G401.6 (cell line): Measurements from ENCODE around the gene EFHD2.
"Not testable (repeated sequence)": the region's sequence is repeated elsewhere in the genome, so short reads cannot be mapped to it uniquely, and the experiment has no call there.

ENCODE experiments used
- FAIRE-seq: peaks from 2 replicates; lab custom pipeline; 2012; peaks lifted over from hg19 to GRCh38; lab: Jason Lieb, UNC

EFHD2 gene

DNA sequence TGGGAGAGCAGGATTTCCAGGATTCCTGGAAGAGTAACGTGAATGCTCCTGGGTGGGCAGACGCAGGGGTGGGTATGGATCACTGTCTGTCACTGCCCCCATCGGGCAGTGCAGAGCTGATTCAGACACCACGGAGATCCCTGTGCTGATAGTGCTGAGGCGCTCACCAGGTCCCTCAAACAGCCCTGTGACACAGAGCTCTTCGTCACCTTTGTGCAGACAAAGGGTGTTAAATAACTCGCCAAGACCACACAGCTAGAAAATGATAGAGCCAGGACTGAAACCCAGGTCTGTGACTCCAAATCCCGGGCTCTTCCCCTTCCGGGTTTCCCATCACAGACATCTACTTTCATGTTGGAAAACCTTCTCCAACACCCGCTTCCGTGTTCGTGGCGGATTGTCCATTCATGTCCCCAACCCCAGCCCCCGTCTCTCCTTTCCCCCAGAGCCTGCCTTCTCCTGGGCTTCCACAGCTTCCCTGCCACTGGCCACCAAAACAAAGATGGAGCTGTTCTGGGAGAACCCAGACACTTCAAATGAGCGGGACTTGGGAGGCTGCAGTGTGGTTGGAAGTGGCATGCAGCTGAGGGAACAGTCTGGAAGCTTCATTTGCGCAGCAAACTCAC lies 2.6 kb downstream of the EFHD2 start:
- no peak for FAIRE-seq

DNA sequence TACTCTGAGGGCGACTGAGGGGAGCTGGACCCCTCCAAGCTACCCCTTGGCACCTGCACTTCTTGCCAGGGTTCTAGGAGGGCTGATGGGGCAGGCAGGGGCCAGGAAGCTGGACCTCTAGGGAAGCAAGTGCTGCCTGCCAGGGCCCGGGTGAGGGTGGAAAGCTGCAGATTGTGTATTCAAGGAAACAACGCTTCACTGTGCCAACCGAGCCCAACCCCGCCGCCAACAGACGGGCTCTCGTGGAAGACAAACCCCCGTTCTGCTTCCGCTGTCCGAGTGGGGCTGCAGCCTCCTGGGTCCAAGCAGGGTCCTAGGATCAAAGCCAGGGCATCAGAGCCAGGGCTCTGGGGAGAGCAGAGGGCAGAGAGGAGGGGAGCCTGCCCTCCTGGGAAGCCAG lies 3.2 kb downstream of the EFHD2 start:
- no peak for FAIRE-seq

DNA sequence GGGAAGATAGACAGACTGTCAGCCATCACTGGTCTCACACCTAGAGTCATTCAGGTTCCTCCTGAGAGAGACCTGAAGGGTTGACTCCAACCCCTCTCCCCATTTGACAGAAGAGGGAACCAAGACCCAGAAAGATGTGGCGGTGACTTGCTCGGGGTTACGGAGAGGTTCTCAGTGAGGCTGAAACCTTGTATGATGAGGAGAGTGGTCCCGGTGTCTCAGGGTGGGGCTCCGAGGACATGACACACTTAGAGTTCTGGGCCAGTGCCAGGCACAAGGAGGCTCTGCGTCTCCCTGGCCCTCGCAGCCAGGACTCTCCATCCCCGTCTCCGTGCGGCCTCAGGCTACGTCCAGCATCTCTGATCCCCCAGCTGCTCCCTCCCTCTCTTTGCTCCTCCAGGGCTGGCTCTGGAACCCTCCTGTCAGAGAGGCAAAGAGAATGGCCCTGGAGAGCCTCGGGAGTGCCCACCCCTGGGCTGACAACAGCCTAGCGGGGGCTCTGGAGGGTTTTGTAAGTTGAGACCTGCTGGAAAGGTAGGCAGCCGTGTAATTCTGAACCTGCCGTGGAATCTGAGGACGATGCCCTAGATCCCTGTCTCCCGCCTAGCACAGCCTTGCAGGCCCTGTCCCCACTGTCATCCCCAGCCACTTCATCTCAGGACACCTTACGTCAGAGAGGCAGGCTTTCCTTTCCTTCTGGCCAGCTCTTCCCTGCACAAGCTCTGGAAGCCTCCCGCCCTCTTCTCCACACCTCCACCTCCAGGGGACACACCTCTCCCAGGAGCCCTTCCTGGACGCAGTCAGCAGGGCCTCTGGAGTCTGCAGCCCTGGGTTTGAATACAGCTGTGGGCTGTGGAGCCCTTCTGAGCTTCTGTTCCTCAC lies 4.1 kb downstream of the EFHD2 start:
- FAIRE-seq = no peak

DNA sequence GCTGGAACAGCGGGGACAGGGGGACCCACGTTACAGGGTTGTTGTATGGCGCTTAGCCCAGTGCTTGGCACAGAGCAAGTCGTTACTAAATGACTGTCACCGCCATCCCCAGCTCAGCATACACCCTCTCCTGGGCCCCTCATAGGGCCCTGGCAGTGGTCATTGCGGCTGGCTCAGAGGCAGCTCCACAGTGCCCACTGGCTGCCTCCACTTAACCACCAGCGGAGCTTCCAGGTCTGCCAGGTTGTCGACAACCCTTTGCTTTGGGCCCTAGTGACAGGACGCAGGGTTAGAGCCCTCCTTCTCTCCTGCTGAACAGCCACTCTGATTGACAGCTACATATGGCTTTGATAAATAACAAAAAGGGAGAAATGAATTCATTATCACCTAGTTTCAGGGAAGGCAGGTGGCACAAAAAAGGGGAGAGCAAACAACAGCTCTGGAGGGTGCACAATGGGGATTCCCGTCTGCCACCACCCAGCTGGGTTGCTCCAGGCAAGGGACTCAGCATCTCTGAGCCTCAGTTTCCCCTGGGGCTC lies 4.8 kb downstream of the EFHD2 start:
- FAIRE-seq = no peak

DNA sequence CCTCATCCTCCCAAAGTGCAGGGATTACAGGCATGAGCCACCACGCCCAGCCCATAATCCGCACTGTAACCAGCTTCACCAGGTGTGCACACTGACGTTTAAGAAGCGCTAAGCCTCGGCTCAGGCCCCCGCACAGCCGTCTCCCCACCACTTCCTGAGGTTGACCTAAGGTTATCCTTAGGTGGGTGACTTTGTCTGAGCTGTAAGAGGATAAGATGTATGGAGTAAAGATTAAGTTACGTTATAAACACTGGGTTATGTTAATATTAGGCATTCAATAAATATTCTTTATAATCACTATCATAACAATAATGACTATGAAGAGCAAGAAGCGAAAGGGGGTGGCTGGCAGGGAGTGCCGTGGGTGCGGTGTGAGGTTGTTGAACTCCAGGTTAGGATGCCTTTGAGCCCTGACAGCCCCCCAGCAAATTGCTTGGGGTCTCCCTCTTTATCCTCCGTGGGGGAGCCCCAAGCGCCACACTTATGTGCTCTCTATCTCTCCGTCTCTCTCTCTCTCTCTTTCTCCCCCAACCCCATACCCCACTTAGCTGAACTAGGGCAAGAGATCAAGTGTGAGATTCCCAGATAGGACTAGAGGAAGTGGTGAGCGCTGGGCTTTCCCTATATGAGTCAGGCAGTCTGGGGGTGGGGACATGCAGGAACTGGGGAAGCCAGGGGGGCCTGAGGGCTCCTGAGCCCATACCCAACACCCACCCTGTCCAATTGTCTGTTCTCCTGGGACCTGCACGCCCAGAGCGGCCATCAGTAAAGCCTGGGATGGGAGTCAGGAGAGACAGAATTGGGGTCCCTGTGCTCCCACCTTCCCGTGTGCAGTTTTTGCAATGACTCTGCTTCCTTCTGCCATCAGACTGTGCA lies 7.6 kb downstream of the EFHD2 start:
- FAIRE-seq = no peak

DNA sequence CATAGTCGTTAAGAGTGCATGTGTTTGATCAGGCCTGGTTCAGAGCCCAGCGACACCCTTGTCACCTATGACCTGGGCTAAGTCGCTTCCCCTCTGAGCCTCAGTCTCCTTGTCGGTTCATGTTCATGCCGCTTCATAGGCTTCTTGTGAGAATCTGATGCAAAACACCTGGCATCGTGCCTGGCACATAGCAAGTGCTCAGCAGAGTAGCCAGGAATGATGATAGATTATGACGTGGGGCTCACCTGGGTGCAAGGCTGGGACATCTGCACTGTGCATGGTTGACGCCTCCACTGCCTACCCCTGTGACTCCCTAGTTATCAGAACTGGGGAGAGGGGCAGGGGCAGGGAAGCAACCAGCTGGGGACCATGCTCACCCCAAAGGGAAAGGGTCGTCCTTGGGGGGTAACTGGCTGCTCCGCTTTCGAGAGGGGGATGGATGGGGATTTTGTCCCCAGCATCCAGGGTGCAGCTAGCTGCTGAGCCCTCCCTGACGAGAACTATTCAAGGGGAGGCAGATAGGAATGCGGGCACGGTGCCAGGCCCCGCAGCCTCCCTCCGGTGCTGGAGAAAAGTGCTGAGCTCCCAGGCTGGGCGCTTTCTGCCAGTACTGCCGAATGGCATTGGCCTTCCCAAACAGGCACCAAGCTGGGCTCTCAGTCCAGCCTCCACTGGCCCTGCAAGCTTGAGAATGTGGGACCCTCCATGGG lies 9.3 kb downstream of the EFHD2 start:
- FAIRE-seq = no peak

DNA sequence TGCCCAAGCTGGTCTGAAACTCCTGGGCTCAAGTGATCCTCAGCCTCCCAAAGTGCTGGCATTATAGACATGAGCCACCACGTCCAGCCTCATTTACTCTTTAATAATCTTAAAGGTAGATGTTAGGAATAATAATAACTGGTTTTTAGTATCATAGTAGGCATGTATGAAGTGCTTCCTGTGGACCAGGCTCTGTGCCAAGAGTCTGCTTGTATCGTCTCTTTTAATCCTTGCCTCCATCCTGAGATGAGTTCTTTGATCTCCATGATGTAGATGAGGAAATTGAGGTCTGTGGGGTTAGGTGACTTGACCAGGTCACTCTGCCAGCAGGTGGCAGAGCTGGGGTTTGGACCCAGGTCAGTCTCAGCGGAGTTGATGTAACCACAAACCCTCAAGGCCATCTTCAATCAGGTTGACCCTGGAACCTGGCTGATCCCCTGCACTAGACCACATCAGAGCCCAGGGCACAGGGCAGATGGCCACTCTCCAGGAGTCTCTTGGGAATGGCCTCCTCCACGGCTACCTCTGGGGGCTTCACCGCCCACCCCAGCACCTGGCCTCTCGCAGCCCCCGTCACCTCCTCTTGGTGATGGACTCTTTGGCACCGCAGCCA lies 11.3 kb downstream of the EFHD2 start:
- FAIRE-seq = no peak

DNA sequence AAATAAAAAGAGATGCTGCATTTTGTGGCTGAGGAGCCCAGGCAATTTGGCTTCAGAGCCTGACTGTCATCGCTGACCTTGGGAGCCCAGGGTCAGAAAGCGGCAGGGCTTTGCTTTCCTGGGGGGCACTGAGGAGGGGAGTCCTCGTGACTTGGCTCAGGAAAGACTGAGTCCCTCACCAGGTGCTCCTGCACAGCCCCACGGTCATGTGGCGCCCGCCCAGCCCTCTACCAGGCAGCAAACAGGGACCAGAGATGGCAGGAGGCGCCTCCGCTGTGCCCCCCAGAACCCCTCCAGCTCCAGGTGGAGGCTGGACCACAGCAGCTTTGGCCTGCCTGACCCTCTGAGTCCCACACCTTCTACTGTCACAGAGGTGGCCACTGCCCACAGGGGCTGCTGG lies 13.2 kb downstream of the EFHD2 start:
- no peak for FAIRE-seq

DNA sequence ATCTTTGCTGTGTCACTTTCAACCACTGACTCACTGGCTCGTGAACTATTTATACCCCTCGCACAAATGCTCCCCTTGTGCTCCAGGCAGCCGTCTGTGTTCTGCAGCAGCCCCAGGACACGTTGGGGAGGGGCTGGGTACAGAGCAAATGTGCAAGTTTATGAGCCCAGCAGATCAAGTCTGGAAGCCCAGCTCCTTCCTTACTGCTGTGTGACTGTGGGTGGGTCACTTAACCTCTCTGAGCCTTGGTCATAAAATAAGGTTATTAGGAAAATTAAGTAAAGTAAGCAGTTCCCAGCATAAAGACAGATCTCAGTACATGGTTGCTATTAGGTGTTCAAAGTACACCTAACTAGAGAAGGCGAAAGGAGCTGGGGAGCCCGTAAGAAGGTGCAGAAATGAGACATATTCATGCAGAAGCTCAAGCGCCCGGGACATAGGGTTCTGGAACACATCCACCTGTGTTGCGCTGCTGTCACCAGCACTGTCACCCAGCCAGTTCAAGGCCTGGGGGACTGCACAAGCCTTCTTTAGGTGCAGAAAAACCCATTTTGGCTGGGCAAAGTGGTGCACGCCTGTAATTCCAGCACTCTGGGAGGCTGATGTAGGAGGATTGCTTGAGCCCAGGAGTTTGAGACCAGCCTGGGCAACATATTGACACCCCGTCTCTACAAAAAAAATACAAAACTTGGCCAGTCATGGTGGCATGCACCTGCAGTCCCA lies 13.8 kb downstream of the EFHD2 start:
- FAIRE-seq = no peak

DNA sequence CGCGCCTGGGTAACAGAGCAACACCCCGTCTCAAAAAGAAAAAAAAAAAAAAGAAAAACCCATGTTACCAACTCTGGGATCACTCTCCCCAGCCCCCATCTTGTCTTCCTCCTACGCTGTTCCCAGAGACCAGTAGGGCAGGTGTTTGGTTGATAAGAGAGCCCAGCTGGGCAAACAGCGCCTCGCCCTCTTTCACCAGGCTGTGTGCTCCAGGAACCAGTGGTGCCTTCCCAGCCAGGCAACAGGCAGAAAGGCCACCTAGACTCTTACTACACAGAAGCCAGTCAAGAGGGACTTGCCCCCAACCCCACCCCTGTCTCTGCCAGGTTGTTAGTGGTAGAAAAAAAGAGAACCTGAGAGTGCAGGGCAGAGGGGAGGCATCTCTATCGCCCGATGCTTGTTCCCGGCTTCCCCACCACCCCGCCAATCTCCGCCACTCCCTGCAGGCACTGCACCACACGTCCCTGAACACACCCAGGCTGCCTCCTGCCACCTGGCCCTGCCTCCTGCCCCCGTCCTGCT lies 14.5 kb downstream of the EFHD2 start:
- no peak for FAIRE-seq

DNA sequence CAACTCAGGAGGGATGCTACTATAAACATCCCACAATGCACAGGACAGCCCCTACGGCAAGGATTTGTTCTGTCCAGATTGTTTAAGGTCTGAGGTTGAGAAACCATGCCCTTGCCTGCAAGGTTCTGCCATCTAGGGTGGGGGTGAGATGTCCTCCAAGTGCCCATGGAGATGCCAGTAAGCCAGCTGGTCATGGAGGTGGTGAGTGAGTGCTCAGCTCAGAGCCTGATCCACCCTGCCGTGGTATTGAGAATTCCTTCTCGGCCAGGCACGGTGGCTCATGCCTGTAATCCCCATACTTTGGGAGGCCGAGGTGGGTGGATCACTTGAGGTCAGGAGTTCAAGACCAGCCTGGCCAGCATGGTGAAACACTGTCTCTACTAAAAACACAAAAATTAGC lies 15.3 kb downstream of the EFHD2 start:
- no peak for FAIRE-seq

DNA sequence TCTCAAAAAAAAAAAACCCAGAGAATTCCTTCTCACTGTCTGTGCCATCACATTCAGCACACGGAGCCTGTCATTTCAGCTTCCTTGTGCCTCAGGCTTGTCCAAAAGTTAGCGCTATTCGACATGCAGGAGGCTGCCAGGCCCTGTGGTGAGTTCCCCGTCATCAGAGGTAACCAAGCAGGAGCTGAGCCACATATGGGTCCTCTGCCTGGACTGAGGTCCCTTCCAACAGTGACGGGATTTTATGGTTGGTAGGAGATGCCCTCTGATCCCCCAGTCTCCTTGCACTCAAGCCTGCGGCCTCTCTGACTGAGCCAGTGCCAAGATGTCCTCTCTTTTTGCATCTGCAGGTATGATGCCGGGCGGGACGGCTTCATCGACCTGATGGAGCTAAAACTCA lies 15.8 kb downstream of the EFHD2 start:
- no peak for FAIRE-seq

DNA sequence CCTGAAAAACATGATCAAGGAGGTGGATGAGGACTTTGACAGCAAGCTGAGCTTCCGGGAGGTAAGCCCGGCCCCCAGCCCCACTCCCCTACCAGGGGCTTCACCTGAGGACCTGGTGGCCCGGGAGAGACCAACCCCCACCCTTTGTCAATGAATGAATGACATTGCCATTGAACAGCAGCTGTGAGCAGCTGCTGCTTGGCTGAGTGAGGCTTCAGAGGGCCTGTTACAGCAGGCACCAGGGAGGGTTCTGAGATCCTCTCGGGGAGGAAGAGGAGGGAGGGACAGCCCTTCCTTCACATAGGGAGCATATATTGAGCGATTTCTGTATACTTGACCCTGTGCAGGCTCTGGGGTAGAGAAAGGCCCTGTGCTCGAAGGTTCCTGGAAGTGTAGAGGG lies 16.3 kb downstream of the EFHD2 start:
- FAIRE-seq = no peak

DNA sequence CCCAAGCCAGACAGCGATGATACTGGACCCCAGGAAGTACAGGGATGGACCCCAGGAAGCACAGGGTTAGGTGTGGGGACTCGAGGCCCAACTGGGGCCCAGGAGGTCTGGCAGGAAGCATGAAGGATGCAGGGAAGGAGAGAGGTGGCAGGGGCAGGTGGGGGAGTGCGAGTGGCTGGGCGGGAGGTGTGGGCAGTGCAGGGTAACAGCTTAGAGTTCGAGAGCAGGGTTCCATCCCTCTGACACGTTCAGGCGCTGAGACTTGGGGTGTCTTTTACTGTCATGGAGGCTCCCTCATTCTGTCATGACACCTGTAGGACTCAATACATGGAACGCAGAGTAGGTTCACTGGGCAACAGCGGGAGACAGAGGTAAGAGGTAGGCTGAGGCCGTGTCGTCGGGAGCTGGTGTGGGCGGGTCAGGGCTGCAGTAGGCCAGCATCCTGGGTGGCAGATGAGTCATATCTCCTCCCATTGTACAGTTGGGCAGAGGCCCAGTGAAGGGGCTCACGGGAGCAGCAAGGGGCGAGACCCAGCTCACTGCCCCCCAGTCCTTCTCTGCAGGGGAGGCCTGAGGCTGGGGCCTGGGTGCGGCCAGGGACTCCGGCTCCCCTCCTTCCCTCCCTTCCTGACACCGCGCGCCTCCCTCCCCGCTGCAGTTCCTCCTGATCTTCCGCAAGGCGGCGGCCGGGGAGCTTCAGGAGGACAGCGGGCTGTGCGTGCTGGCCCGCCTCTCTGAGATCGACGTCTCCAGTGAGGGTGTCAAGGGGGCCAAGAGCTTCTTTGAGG lies 17.0 kb downstream of the EFHD2 start:
- FAIRE-seq = no peak

DNA sequence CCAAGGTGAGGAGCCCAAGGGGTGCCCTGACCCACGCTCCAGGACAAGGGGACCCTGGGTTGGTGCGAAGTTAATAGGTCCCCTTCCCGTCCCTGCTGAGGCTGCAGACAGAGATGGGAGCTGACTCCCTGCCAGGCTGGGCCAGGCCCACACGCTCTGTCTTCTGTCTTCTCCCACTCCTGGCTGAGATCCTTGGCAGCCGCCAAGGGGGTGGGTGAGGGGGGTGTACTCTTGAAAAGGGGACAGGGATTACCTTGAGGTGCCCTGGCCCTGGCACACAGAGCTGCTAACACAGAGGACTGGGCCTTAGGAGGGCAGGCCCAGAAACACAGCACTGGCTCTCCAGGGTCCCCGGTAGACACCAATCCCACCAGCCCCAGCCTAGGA lies 17.6 kb downstream of the EFHD2 start:
- FAIRE-seq = no peak

DNA sequence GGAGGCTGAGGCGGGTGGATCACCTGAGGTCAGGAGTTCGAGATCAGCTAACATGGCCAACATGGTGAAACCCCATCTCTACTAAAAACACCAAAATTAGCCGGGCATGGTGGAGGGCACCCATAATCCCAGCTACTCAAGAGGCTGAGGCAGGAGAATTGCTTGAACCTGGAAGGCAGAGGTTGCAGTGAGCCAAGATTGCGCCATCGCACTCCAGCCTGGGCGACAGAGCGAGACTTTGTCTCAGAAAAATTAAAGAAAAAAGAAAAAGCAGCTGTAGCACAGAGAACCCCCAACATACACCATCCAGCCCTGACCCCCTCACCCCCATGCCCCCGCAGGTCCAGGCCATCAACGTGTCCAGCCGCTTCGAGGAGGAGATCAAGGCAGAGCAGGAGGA lies 18.6 kb downstream of the EFHD2 start:
- not testable (repeated sequence) for FAIRE-seq

DNA sequence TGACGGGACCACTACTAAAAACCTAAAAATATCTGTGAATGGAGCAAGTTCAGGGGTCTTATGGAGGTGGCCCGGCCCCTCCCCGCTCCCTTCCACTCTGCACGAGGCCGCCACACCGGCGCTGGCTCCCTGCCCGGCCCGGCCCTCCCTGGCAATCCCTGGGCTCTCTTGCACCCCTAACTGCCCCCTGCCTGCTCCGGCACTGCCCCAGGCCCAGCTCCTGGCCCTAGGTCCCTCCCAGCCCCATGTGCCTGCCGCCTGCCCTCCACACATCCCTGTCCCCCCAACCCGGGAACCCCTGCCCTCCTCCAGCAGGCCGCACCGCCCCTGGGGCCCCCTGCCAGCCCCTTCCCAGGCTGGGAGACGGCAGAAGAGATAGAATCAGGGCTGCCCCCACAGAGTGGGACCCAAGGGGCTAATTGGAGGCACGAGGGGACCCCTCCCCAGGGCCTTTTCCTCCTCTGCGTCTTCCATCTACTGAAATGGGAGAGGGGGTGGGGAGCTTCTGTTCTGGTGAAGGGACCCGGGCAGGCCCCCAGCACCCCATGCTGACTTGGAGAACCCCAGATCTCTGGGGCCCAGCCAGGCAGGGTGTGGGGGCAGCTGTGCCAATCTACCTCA lies 19.2 kb downstream of the EFHD2 start:
- FAIRE-seq = no peak

DNA sequence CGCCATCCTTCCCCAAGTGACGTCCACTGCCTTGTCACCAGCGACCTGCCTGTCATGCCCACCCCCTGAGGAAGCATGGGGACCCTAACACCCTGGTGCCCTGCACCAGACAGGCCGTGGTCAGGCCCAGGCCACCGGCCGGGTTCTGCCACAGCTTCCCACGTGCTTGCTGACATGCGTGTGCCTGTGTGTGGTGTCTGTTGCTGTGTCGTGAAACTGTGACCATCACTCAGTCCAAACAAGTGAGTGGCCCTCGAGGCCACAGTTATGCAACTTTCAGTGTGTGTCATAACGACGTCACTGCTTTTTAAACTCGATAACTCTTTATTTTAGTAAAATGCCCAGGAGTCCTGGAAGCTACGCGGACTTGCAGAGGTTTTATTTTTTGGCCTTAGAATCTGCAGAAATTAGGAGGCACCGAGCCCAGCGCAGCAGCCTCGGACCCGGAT lies 20.0 kb downstream of the EFHD2 start:
- no peak for FAIRE-seq
